Naive thymus-derived CD4-positive, alpha-beta T cell (primary cell): Measurements from ENCODE around the gene FBRSL1. TPM values are rescaled to one million over a fixed set of nuclear protein-coding genes. Genes with fewer than 3 reads are reported as not detected.

Experiments used
- ATAC-seq: fragments of 150-1000 bp; cut with Tn5 transposase; 2 replicates; pipeline ENCODE4 v1.10.0; 2021; ENCODE audit warnings: mild to moderate bottlenecking, moderate library complexity
- CTCF ChIA-PET: fragments of 350-600 bp; sonication (Branson Sonifier 250); formaldehyde crosslinking; loops from one replicate; lab custom pipeline; 2021; ENCODE audit warnings: antibody characterized with exemption; lab: Charles Lee
- POLR2A ChIA-PET: fragments of 350-600 bp; sonication (Branson Sonifier 250); formaldehyde crosslinking; loops from one replicate; lab custom pipeline; 2021; ENCODE audit warnings: antibody characterized with exemption, inconsistent platforms; lab: Charles Lee
- DNase-seq, 9 donors: peaks; one replicate each; pipeline versions ENCODE4 v3.0.0 to v3.0.0-alpha.2; 2020 to 2022; ENCODE audit warnings: mixed read lengths in 1 of 9
- H3K27ac ChIP-seq: one replicate; pipeline ENCODE4 v1.7.0; 2013; ENCODE audit warnings: mild to moderate bottlenecking, low read depth, low read length, moderate library complexity
- H3K27me3 ChIP-seq, 2 donors: one replicate each; pipeline ENCODE4 v1.7.0; 2013; ENCODE audit warnings: low read length in 2 of 2, mild to moderate bottlenecking in 2 of 2, moderate library complexity in 2 of 2; ENCODE audit not compliant: control insufficient read depth in 2 of 2, insufficient read depth in 2 of 2
- H3K36me3 ChIP-seq, 3 experiments: 1 replicate in 2 of 3; 2 replicates in 1 of 3; pipeline ENCODE4 v1.7.0; 2013; ENCODE audit warnings: low read length in 3 of 3, mild to moderate bottlenecking in 3 of 3, moderate library complexity in 1 of 3; ENCODE audit not compliant: insufficient read depth in 3 of 3, control insufficient read depth in 2 of 3
- H3K4me1 ChIP-seq, 2 donors: one replicate each; pipeline ENCODE4 v1.7.0; 2013; ENCODE audit warnings: low read length in 2 of 2, mild to moderate bottlenecking in 2 of 2, moderate library complexity in 1 of 2; ENCODE audit not compliant: control insufficient read depth in 2 of 2, insufficient read depth in 2 of 2
- H3K4me3 ChIP-seq: 2 replicates; pipeline ENCODE4 v1.7.0; 2013; ENCODE audit warnings: mild to moderate bottlenecking, low read length
- H3K9me3 ChIP-seq, 3 experiments: 1 replicate in 2 of 3; 2 replicates in 1 of 3; pipeline ENCODE4 v1.7.0; 2013; ENCODE audit warnings: low read length in 3 of 3; ENCODE audit not compliant: control insufficient read depth in 2 of 3
- H3K27ac Mint-ChIP-seq, 9 donors: one replicate each; pipeline ENCODE4 v1.8.0; 2020 to 2022; ENCODE audit warnings: mixed read lengths in 9 of 9, mild to moderate bottlenecking in 8 of 9, moderate library complexity in 5 of 9, inconsistent platforms in 2 of 9
- H3K27me3 Mint-ChIP-seq, 5 donors: one replicate each; pipeline ENCODE4 v1.8.0; 2021 to 2022; ENCODE audit warnings: mixed read lengths in 5 of 5, mild to moderate bottlenecking in 1 of 5
- H3K36me3 Mint-ChIP-seq, 5 donors: one replicate each; pipeline ENCODE4 v1.8.0; 2020 to 2022; ENCODE audit warnings: mixed read lengths in 5 of 5, mild to moderate bottlenecking in 3 of 5, inconsistent platforms in 1 of 5
- H3K4me1 Mint-ChIP-seq, 7 donors: one replicate each; pipeline ENCODE4 v1.8.0; 2020 to 2022; ENCODE audit warnings: mixed read lengths in 7 of 7, mild to moderate bottlenecking in 3 of 7, inconsistent platforms in 1 of 7
- H3K4me3 Mint-ChIP-seq, 10 donors: one replicate each; pipeline ENCODE4 v1.8.0; 2020 to 2022; ENCODE audit warnings: mild to moderate bottlenecking in 10 of 10, mixed read lengths in 10 of 10, moderate library complexity in 6 of 10, inconsistent platforms in 2 of 10
- H3K9me3 Mint-ChIP-seq, 11 donors: one replicate each; pipeline ENCODE4 v1.8.0; 2020 to 2022; ENCODE audit warnings: mixed read lengths in 11 of 11, mild to moderate bottlenecking in 4 of 11, inconsistent platforms in 1 of 11, moderate library complexity in 1 of 11
- intact Hi-C, 2 donors: fragments of 100-400 bp; cut with micrococcal nuclease; formaldehyde crosslinking; loops; one replicate each; pipeline ENCODE4 v1.15.1; 2023
- polyA plus RNA-seq, 2 donors: library from polyadenylated mRNA; unstranded; fragments of 300-500 nt; fragmentation: Illumina TruSeq; gene quantifications; one replicate each; pipeline ENCODE4 v1.2.3, GENCODE V29; 2021
- total RNA-seq, 6 experiments: library from RNA in 5 of 6; stranded (reverse) in 5 of 6; gene quantifications; 1 replicate in 5 of 6; 2 replicates in 1 of 6; pipeline ENCODE4 v1.2.3 and lab custom pipeline; 2021 to 2026

Gene FBRSL1
- total and polyA plus RNA-seq, 7 experiments from 2014 or later: 0.77 to 105 (median 90.9) TPM

DNA sequence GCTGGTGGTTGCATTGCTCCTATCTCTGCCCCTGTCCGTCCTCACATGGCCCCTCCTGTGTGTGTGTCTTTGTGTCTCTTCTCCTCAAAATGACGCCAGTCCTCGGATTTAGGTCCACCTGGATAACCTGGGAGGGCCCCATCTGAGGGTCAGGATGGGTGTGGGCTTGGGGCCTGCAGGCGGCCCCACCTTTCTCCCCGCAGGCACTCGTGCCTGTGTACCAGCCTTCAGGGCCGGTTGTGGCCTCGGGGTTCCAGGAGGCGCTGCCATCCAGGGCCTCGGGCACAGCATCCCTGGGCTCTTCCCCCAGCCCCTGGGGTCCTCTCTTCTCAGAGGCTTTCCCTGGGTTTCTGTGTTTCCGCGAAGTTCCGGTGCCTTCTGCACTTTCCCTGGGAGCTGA, 65.7 kb downstream of the FBRSL1 start:
- peaks cover 0 to 15% (median 8%) of the 10 kb centered on the region in 5 donors for H3K27me3 Mint-ChIP-seq
- Histone ChIP-seq H3K27ac (no peak overlapping the region), H3K9me3 (no peaks in the 10 kb centered on the region), H3K36me3 (peaks cover 0 to 29% (median 0%) of the 10 kb centered on the region in 3 experiments), H3K27me3 (no peaks in the 10 kb centered on the region), H3K4me1 (peaks cover 7 to 20% of the 10 kb centered on the region in 2 donors), H3K4me3 (no peak overlapping the region)
- no peak for DNase-seq
- ATAC-seq: no peak
- intact Hi-C loops: no loop called here
- no peak overlapping the region for H3K27ac Mint-ChIP-seq
- H3K4me3 Mint-ChIP-seq: no peak overlapping the region
- CTCF ChIA-PET: no interaction called here
- H3K36me3 Mint-ChIP-seq: peaks cover 0 to 19% (median 5%) of the 10 kb centered on the region in 5 donors
- H3K4me1 Mint-ChIP-seq: peaks cover 0 to 19% (median 15%) of the 10 kb centered on the region in 7 donors
- no peaks in the 10 kb centered on the region for H3K9me3 Mint-ChIP-seq
- POLR2A ChIA-PET: no interaction called here

GRCh38 chr12:132556216-132556615, 66.3 kb downstream of the FBRSL1 start:
- Mint-ChIP-seq H3K27ac (no peak overlapping the region), H3K36me3 (peaks cover 0 to 19% (median 5%) of the 10 kb centered on the region in 5 donors), H3K27me3 (peaks cover 0 to 15% (median 8%) of the 10 kb centered on the region in 5 donors), H3K4me1 (peaks cover 0 to 19% (median 18%) of the 10 kb centered on the region in 7 donors), H3K9me3 (no peaks in the 10 kb centered on the region), H3K4me3 (no peak overlapping the region)
- intact Hi-C loops: no loop called here
- Histone ChIP-seq H3K27ac (no peak overlapping the region), H3K9me3 (no peaks in the 10 kb centered on the region), H3K4me1 (peaks cover 7 to 25% of the 10 kb centered on the region in 2 donors), H3K36me3 (peaks cover 0 to 28% (median 0%) of the 10 kb centered on the region in 3 experiments), H3K27me3 (no peaks in the 10 kb centered on the region), H3K4me3 (no peak overlapping the region)
- DNase-seq: no peak
- no peak for ATAC-seq
- CTCF ChIA-PET: no interaction called here
- POLR2A ChIA-PET: no interaction called here

DNA sequence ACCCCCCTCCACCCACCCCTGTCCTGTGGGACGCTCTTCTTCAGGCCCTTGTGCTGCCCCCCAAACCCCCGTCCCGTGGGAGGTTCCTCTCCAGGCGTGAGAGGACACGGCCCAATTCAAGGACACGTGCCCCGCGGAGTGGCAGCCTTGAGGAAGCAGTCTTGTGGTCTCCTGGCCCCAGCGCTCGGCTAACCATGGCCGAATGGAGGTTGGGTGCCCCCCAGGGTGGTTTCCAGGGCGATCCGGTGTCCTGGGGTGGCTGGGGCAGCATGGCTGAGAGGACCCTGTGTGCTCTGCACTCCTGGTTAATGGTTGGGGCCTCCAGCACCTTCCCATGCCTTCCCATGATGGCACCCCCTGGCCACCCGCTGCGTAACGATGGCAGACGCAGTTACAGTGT, 66.8 kb downstream of the FBRSL1 start:
- Histone ChIP-seq H3K27ac (no peak overlapping the region), H3K27me3 (no peaks in the 10 kb centered on the region), H3K9me3 (no peaks in the 10 kb centered on the region), H3K4me3 (no peak overlapping the region), H3K4me1 (peaks cover 7 to 25% of the 10 kb centered on the region in 2 donors), H3K36me3 (peaks cover 0 to 22% (median 0%) of the 10 kb centered on the region in 3 experiments)
- ATAC-seq (no peak), DNase-seq (no peak)
- Mint-ChIP-seq H3K36me3 (peaks cover 0 to 19% (median 5%) of the 10 kb centered on the region in 5 donors), H3K27me3 (peaks cover 0 to 15% (median 8%) of the 10 kb centered on the region in 5 donors), H3K9me3 (no peaks in the 10 kb centered on the region), H3K4me3 (no peak overlapping the region), H3K4me1 (peaks cover 0 to 19% (median 18%) of the 10 kb centered on the region in 7 donors), H3K27ac (no peak overlapping the region)
- intact Hi-C loops: no loop called here
- CTCF ChIA-PET: no interaction called here
- POLR2A ChIA-PET: no interaction called here

DNA sequence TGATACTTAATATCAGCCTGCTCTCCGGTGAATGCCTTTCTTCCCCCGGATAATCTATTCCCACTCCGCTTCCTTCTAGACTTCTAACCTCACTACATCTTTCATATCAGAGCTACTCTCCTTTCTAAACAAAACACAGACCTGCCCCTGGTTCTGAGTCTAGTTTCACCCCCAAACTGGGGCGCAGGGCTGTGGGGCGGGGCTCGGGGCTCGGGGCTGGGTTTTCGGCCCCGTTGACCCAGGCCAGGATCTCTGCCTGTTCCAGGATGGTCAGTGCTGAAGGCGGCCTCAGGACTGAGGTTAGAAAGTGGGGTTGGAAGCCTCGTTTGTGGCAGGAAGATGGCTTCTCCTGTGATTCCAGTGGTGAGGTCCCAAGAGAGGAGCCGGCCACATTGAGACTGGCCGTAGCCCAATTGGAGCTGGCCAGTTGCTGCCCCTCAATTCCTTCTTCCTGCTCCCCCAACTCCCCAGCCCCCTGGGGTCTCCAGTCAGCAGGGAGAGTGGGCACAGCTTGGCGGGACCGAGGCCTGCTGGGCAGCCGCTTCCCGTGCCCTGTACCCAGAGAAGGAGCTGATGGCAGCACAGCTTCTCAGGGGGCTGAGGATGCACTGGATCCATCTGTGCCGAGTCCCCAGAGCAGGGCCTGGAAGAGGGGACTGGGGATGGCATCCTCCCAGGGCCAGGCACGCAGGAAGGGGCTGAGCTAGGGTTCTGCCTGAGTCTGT, 67.5 kb downstream of the FBRSL1 start:
- ChIA-PET POLR2A (no interaction called here), CTCF (no interaction called here)
- ATAC-seq: no peak

DNA sequence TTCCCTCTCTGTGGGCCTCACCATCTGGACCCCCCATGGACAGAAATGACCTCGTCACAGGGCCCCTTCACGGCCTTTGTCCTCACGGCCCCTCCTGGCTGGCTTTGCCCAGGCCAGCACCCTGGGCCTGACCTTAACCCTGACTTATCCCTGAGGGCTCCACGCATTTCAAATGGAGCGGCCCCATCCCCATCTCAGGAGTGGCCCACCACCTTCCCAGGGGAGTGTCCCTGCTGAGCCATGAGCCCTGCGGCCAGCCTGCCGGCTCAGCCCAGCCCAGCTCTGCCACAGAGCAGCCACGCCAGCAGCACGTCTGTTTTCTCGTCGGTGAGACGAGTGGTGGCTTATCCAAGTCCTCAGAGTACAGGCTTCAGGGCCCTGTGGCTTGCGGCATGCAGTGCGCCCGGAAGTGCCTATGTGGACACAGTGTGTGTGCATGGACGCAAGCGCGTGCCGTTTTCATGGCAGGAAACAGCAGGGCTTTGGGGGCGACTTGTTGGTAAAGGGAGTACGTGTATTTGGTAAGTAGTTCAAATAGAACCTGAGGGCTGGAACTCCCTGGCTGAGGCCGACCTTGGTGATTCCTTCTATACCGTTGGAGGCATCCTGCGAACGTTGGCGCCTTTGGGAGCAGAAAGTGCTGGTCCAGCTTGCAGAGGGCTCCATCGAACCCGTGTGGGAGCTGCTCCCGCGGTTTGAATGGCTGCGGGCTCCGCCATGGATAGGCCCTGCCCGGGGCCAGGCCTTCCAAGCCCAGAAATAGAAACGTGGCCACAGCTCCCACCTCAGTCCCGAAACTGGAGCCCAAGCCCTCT, 68.3 kb downstream of the FBRSL1 start:
- H3K27ac Mint-ChIP-seq: no peak overlapping the region
- Histone ChIP-seq H3K27me3 (no peaks in the 10 kb centered on the region), H3K36me3 (peaks cover 0 to 10% (median 0%) of the 10 kb centered on the region in 3 experiments), H3K27ac (no peak overlapping the region), H3K4me1 (peaks cover 7 to 25% of the 10 kb centered on the region in 2 donors), H3K4me3 (no peak overlapping the region), H3K9me3 (no peaks in the 10 kb centered on the region)
- peaks cover 0 to 15% (median 5%) of the 10 kb centered on the region in 5 donors for H3K36me3 Mint-ChIP-seq
- peaks cover 0 to 19% (median 18%) of the 10 kb centered on the region in 7 donors for H3K4me1 Mint-ChIP-seq
- DNase-seq (peak in 1 of 9 donors; percentile 16), ATAC-seq (no peak)
- ChIA-PET CTCF (interaction anchor here (1.3 kb wide), 1 partner anchor 143 kb away, joined by 3 read pairs; no protein-coding TSS in a partner anchor), POLR2A (no interaction called here)
- peaks cover 0 to 15% (median 8%) of the 10 kb centered on the region in 5 donors for H3K27me3 Mint-ChIP-seq
- peaks cover 0 to 1% (median 0%) of the 10 kb centered on the region in 11 donors for H3K9me3 Mint-ChIP-seq
- intact Hi-C loops: no loop called here
- peak overlapping the region; percentile 51 to 80 (median 68) for H3K4me3 Mint-ChIP-seq

More for the DNA sequence above, 67.5 kb downstream of the FBRSL1 start:
- Histone ChIP-seq H3K36me3 (peaks cover 0 to 16% (median 0%) of the 10 kb centered on the region in 3 experiments), H3K27ac (no peak overlapping the region), H3K4me1 (peaks cover 7 to 25% of the 10 kb centered on the region in 2 donors), H3K4me3 (no peak overlapping the region), H3K27me3 (no peaks in the 10 kb centered on the region), H3K9me3 (no peaks in the 10 kb centered on the region)
- Mint-ChIP-seq H3K27me3 (peaks cover 0 to 15% (median 8%) of the 10 kb centered on the region in 5 donors), H3K9me3 (no peaks in the 10 kb centered on the region), H3K27ac (no peak overlapping the region), H3K36me3 (peaks cover 0 to 15% (median 5%) of the 10 kb centered on the region in 5 donors), H3K4me1 (peaks cover 0 to 19% (median 18%) of the 10 kb centered on the region in 7 donors), H3K4me3 (peak overlapping the region in 1 of 10 donors; percentile 80)
- intact Hi-C loops: no loop called here
- no peak for DNase-seq

DNA sequence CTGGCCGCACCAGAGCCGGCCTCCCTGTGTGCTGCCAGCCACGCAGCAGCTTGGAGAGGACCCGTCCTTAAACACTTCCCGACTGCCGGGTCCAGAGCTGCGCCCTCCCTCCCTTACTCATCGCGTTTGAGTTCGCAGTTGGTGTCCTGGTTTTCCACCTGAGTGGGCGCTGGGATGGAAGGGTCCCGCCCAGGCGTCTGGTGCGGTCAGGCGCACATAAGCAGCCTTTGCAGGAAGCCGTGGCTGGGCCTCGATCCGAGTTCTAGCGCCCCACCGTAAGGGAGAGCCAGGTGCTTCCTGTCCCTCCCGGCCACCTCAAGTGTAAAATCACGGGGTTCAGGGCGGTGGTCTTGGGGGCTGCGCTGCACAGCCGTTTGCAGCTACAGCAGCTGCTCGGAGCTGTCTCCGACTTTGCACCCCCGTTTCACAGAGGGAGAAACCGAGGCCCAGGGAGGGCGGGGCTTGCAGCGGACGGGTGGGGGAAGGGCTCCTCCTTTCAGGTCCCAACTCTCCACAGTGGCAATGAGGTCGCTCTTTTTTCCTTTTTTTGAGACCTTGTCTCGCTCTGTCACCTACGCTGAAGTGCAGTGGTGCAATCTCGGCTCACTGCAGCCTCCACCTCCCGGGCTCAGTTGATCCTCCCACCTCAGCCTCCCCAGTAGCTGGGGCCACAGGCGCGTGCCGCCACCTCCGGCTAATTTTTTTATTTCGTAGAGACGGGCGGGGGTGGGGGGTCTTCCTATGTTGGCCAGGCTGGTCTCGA, 69.1 kb downstream of the FBRSL1 start:
- peak overlapping the region in 3 of 9 donors; percentile 2 to 53 (median 38) for H3K27ac Mint-ChIP-seq
- POLR2A ChIA-PET: no interaction called here

More for the DNA sequence above, 69.1 kb downstream of the FBRSL1 start:
- peak overlapping the region; percentile 60 to 80 (median 71) for H3K4me3 Mint-ChIP-seq
- peaks cover 0 to 22% (median 18%) of the 10 kb centered on the region in 7 donors for H3K4me1 Mint-ChIP-seq
- CTCF ChIA-PET: interaction anchor here (0.8 to 1.3 kb wide), 2 partner anchors 14 to 143 kb away, joined by 3 read pairs; no protein-coding TSS in a partner anchor
- H3K36me3 Mint-ChIP-seq: peaks cover 0 to 13% (median 5%) of the 10 kb centered on the region in 5 donors
- Histone ChIP-seq H3K4me3 (peak overlapping the region; percentile 35), H3K27me3 (no peaks in the 10 kb centered on the region), H3K27ac (no peak overlapping the region), H3K9me3 (no peaks in the 10 kb centered on the region), H3K4me1 (peaks cover 7 to 25% of the 10 kb centered on the region in 2 donors), H3K36me3 (peaks cover 0 to 2% (median 0%) of the 10 kb centered on the region in 3 experiments)
- DNase-seq (no peak), ATAC-seq (no peak)
- peaks cover 0 to 1% (median 0%) of the 10 kb centered on the region in 11 donors for H3K9me3 Mint-ChIP-seq
- intact Hi-C loops: no loop called here
- H3K27me3 Mint-ChIP-seq: peaks cover 0 to 15% (median 8%) of the 10 kb centered on the region in 5 donors
